Right ventricle myocardium superior (tissue), 1 donor: ENCODE measurements around the gene ZMPSTE24. TPM values are rescaled to one million over a fixed set of nuclear protein-coding genes. Genes with fewer than 3 reads are reported as not detected.

Experiments used
- total RNA-seq: library from RNA; stranded (reverse); fragmentation: NEBNext Ultra II Directional; extraction: Animal tissue kit (Norgen Biotek cat#: 25700); gene quantifications from one replicate; pipeline ENCODE4 v1.2.1, GENCODE V29; 2021
- donor health status: DM: no; HTN: yes; CAD: no; lungs with severe emphysema.

Gene ZMPSTE24
- total RNA-seq, 1 donor from 2014 or later = 35.4 TPM

Other genes with a start within 250 kb of the ZMPSTE24 start
- gene CAP1, start 217.5 kb upstream of the ZMPSTE24 start, total RNA-seq = 72.6 TPM
- 37.7 TPM for gene PPT1, start 161.0 kb upstream of the ZMPSTE24 start, total RNA-seq
- 11.7 TPM for gene RLF, start 96.8 kb upstream of the ZMPSTE24 start, total RNA-seq
- gene TMCO2, start 10.3 kb upstream of the ZMPSTE24 start, total RNA-seq = not detected
- gene COL9A2, start 59.0 kb downstream of the ZMPSTE24 start, total RNA-seq = 0.24 TPM
- gene SMAP2, start 115.5 kb downstream of the ZMPSTE24 start, total RNA-seq = 13.4 TPM
- gene ZFP69B, start 192.2 kb downstream of the ZMPSTE24 start, total RNA-seq = 1.3 TPM
- 1.3 TPM for gene ZFP69, start 219.1 kb downstream of the ZMPSTE24 start, total RNA-seq